AML-193 (cell line): ENCODE results near the gene EEF1AKMT2.
A peak's percentile ranks its signal among the peaks of the same experiment; 100 is the strongest.

Source experiments
- DNase-seq, 2 experiments: peaks; one replicate each; lab custom pipeline; 2025; lab: John Stamatoyannopoulos, UW

Gene EEF1AKMT2

GRCh38 chr10:124721330-124722045, 70.2 kb downstream of the EEF1AKMT2 start:
- DNase-seq: peak; percentile 94

GRCh38 chr10:124719213-124719851, 72.4 kb downstream of the EEF1AKMT2 start:
- peak; percentile 58 to 62 for DNase-seq

GRCh38 chr10:124717911-124718741, 73.6 kb downstream of the EEF1AKMT2 start:
- DNase-seq: peak; percentile 50 to 54

- no peak for DNase-seq
Observed at GRCh38 chr10:124717041-124717757, 74.5 kb downstream of the EEF1AKMT2 start.

- no peak for DNase-seq
Observed at GRCh38 chr10:124716369-124716768, 75.3 kb downstream of the EEF1AKMT2 start.

- no peak for DNase-seq
Observed at GRCh38 chr10:124715439-124715838, 76.2 kb downstream of the EEF1AKMT2 start.

GRCh38 chr10:124713679-124714255, 77.9 kb downstream of the EEF1AKMT2 start:
- no peak for DNase-seq

- DNase-seq: no peak
Observed at GRCh38 chr10:124712704-124713407, 78.8 kb downstream of the EEF1AKMT2 start.

- DNase-seq: no peak
Observed at GRCh38 chr10:124711145-124711544, 80.5 kb downstream of the EEF1AKMT2 start.

- DNase-seq: no peak
Observed at GRCh38 chr10:124710266-124710881, 81.3 kb downstream of the EEF1AKMT2 start.

- DNase-seq: no peak
Observed at GRCh38 chr10:124709861-124710260, 81.8 kb downstream of the EEF1AKMT2 start.

- no peak for DNase-seq
Observed at GRCh38 chr10:124708922-124709520, 82.7 kb downstream of the EEF1AKMT2 start.

- no peak for DNase-seq
Observed at GRCh38 chr10:124708246-124708779, 83.4 kb downstream of the EEF1AKMT2 start.
